ENCODE measurements around the gene FRMD5.

The FRMD5 gene

GRCh38 chr15:43932907-43933306 is 262.2 kb downstream of the FRMD5 start:
- TF ChIP-seq CTCF (IDR thresholded peaks at IDR 0.05; ENCODE audit: low read depth, low read length, missing control alignments), result no peak
- no peak for DNase-seq (ENCODE audit: extremely low read depth, low read depth)
- H3K4me3 ChIP-seq (replicated peaks; ENCODE audit: low read depth, low read length), result no peak overlapping the region

GRCh38 chr15:43931790-43932435 is 263.2 kb downstream of the FRMD5 start:
- no peak overlapping the region for H3K4me3 ChIP-seq (replicated peaks; ENCODE audit: low read depth, low read length)
- TF ChIP-seq CTCF (IDR thresholded peaks at IDR 0.05; ENCODE audit: low read depth, low read length, missing control alignments), result no peak
- no peak for DNase-seq (ENCODE audit: extremely low read depth, low read depth)

GRCh38 chr15:43931119-43931518 is 264.0 kb downstream of the FRMD5 start:
- TF ChIP-seq CTCF (IDR thresholded peaks at IDR 0.05; ENCODE audit: low read depth, low read length, missing control alignments), result no peak

GRCh38 chr15:43930556-43930955 is 264.5 kb downstream of the FRMD5 start:
- no peak for TF ChIP-seq CTCF (IDR thresholded peaks at IDR 0.05; ENCODE audit: low read depth, low read length, missing control alignments)
- DNase-seq (ENCODE audit: extremely low read depth, low read depth), result no peak
- H3K4me3 ChIP-seq (replicated peaks; ENCODE audit: low read depth, low read length), result no peak overlapping the region

More at GRCh38 chr15:43931119-43931518, 264.0 kb downstream of the FRMD5 start:
- no peak for DNase-seq (ENCODE audit: extremely low read depth, low read depth)
- no peak overlapping the region for H3K4me3 ChIP-seq (replicated peaks; ENCODE audit: low read depth, low read length)

- TF ChIP-seq CTCF (IDR thresholded peaks at IDR 0.05; ENCODE audit: low read depth, low read length, missing control alignments), result no peak
- H3K4me3 ChIP-seq (replicated peaks; ENCODE audit: low read depth, low read length), result no peak overlapping the region
- no peak for DNase-seq (ENCODE audit: extremely low read depth, low read depth)
Observed at GRCh38 chr15:43930079-43930478, 265.0 kb downstream of the FRMD5 start.

- no peak overlapping the region for H3K4me3 ChIP-seq (replicated peaks; ENCODE audit: low read depth, low read length)
- TF ChIP-seq CTCF (IDR thresholded peaks at IDR 0.05; ENCODE audit: low read depth, low read length, missing control alignments), result no peak
- DNase-seq (ENCODE audit: extremely low read depth, low read depth), result no peak
Observed at GRCh38 chr15:43928152-43928551, 266.9 kb downstream of the FRMD5 start.

- no peak for DNase-seq (ENCODE audit: extremely low read depth, low read depth)
- no peak for TF ChIP-seq CTCF (IDR thresholded peaks at IDR 0.05; ENCODE audit: low read depth, low read length, missing control alignments)
- no peak overlapping the region for H3K4me3 ChIP-seq (replicated peaks; ENCODE audit: low read depth, low read length)
Observed at GRCh38 chr15:43927203-43927602, 267.9 kb downstream of the FRMD5 start.
